Stomach (tissue), 4 donors: ENCODE results near the gene NMT1.

ENCODE experiments used
- EP300 ChIP-seq: sonication (generic); formaldehyde crosslinking; IDR thresholded peaks from one replicate; pipeline ENCODE4 v1.6.1; 2017; ENCODE audit warnings: antibody characterized with exemption
- POLR2A ChIP-seq, 4 donors: fragments of 450-650 bp; IDR thresholded peaks; one replicate each; pipeline ENCODE4 v1.6.1; 2016; ENCODE audit warnings: antibody characterized with exemption in 4 of 4, control low read depth in 2 of 4, mild to moderate bottlenecking in 1 of 4, moderate library complexity in 1 of 4
- POLR2AphosphoS5 ChIP-seq, 3 donors: sonication (generic); formaldehyde crosslinking; IDR thresholded peaks; one replicate each; pipeline ENCODE4 v1.6.1; 2016; ENCODE audit warnings: antibody characterized with exemption in 3 of 3
- TF ChIP-seq, protein P1 (sequence below), 7 experiments: fragments of 450-650 bp in 4 of 7; fragments of 200-600 bp in 3 of 7; sonication (generic) in 3 of 7; IDR thresholded peaks; one replicate each; pipeline ENCODE4 v1.5.1; 2016 to 2019; ENCODE audit warnings: antibody characterized with exemption in 7 of 7, control low read depth in 2 of 7, mild to moderate bottlenecking in 1 of 7

GRCh38 chr17:45130681-45131615, 69.8 kb downstream of the NMT1 start:
- TF ChIP-seq EP300 (no peak), POLR2AphosphoS5 (IDR thresholded peaks at IDR 0.05) (no peak), POLR2A (IDR thresholded peaks at IDR 0.05) (no peak)
- TF ChIP-seq, protein P1, sequence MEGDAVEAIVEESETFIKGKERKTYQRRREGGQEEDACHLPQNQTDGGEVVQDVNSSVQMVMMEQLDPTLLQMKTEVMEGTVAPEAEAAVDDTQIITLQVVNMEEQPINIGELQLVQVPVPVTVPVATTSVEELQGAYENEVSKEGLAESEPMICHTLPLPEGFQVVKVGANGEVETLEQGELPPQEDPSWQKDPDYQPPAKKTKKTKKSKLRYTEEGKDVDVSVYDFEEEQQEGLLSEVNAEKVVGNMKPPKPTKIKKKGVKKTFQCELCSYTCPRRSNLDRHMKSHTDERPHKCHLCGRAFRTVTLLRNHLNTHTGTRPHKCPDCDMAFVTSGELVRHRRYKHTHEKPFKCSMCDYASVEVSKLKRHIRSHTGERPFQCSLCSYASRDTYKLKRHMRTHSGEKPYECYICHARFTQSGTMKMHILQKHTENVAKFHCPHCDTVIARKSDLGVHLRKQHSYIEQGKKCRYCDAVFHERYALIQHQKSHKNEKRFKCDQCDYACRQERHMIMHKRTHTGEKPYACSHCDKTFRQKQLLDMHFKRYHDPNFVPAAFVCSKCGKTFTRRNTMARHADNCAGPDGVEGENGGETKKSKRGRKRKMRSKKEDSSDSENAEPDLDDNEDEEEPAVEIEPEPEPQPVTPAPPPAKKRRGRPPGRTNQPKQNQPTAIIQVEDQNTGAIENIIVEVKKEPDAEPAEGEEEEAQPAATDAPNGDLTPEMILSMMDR (IDR thresholded peaks at IDR 0.05) = no peak
